Measurements from ENCODE around the gene UBAP2.

UBAP2 gene

DNA sequence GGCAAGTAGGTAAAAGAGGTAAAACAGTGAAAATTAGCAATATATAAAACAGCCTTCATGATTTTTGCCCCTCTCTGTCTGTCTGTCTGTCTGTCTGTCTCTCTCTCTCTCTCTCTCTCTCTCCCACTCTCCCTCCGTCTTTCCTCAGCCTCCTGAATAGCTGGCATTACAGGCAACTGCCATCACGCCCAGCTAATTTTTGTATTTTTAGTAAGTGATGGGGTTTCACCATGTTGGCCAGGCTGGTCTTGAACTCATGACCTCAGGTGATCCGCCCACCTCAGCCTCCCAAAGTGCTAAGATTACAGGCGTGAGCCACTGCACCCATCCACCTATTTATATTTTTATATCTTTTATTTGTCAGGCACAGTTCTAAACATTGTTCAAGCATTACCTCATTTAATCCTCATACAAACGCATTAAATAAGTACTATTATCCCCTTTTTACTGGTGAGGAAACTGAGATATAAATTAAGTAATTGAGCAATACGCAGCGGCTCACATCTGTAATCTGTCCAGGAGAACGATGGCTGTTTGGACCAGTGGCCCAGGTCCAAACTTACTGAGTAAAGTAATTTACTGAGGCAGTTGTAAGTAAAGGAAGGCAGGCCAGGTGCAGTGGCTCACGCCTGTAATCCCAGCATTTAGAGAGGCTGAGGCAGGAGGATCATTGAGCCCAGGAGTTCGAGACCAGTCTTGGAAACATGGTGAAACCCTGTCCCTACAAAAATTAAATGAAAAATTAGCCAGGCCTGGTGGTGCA lies 170.8 kb downstream of the UBAP2 start:
- Histone ChIP-seq H4K20me1 (ENCODE audit: control insufficient read depth, insufficient read depth, low read depth, low read length) (0 out of 2 replicates have a peak, but pooled peaks cover 3% of the 10 kb centered on the region), H3K79me2 (ENCODE audit: control insufficient read depth, low read length) (peaks cover 100% of the 10 kb centered on the region)

More for the DNA sequence above, 170.8 kb downstream of the UBAP2 start:
- Histone ChIP-seq H3K9me3 (ENCODE audit: control insufficient read depth, insufficient read depth, low read length) (no peaks in the 10 kb centered on the region), H3K27me3 (ENCODE audit: control insufficient read depth, low read length) (no peaks in the 10 kb centered on the region), H3F3A (ENCODE audit: control insufficient read depth, insufficient read depth) (peaks cover 18% of the 10 kb centered on the region; the same call in 1 of the 2 replicates), H3K27ac (ENCODE audit: low read depth, low read length) (0 out of 2 replicates have a peak overlapping the region, but pooled peaks have one; percentile 8), H3K4me2 (ENCODE audit: low read length) (no peak overlapping the region), H3K9me2 (replicated peaks; ENCODE audit: control insufficient read depth, low read length) (no peaks in the 10 kb centered on the region), H3K36me3 (ENCODE audit: control insufficient read depth, low read length) (peaks cover 15% of the 10 kb centered on the region), H3K4me3 (ENCODE audit: low read length) (no peak overlapping the region), H3K4me1 (ENCODE audit: control insufficient read depth, low read length) (peaks cover 95% of the 10 kb centered on the region)
- TF ChIP-seq CTCF (IDR thresholded peaks at IDR 0.05; ENCODE audit: low read depth, low read length, poor library complexity, severe bottlenecking): no peak
- TF ChIP-seq EZH2phosphoT487 (IDR thresholded peaks at IDR 0.05; ENCODE audit: borderline replicate concordance, low read length): no peak
